H9 (cell line): Measurements from ENCODE around the gene ZC3H12C. TPM values are rescaled to one million over a fixed set of nuclear protein-coding genes. Genes with fewer than 3 reads are reported as not detected.

Source experiments
- DNase-seq: peaks from one replicate; pipeline ENCODE4 v3.0.0-alpha.2; 2017
- H2AFZ ChIP-seq: one replicate; pipeline ENCODE4 v1.6.1; 2013; ENCODE audit warnings: mild to moderate bottlenecking, low read length, control low read depth, moderate library complexity
- H2AK5ac ChIP-seq: 2 replicates; pipeline ENCODE4 v1.6.1; 2013; ENCODE audit warnings: low read length, control low read depth, mixed read lengths; ENCODE audit not compliant: insufficient read length
- H2BK120ac ChIP-seq: one replicate; pipeline ENCODE4 v1.6.1; 2013; ENCODE audit warnings: low read depth, mild to moderate bottlenecking, low read length, control low read depth, inconsistent platforms; ENCODE audit not compliant: poor library complexity, severe bottlenecking
- H2BK12ac ChIP-seq: 2 replicates; pipeline ENCODE4 v1.6.1; 2013; ENCODE audit warnings: low read length, control low read depth, mixed read lengths, low read depth; ENCODE audit not compliant: insufficient read length
- H2BK15ac ChIP-seq: 2 replicates; pipeline ENCODE4 v1.6.1; 2013; ENCODE audit warnings: low read depth, low read length, control low read depth
- H2BK20ac ChIP-seq: one replicate; pipeline ENCODE4 v1.6.1; 2013; ENCODE audit warnings: low read depth, mild to moderate bottlenecking, low read length, control low read depth, inconsistent platforms; ENCODE audit not compliant: poor library complexity, severe bottlenecking
- H2BK5ac ChIP-seq: 2 replicates; pipeline ENCODE4 v1.6.1; 2013; ENCODE audit warnings: low read length, control low read depth, mixed read lengths; ENCODE audit not compliant: insufficient read length
- H3K14ac ChIP-seq: 2 replicates; pipeline ENCODE4 v1.6.1; 2013; ENCODE audit warnings: low read length, control low read depth; ENCODE audit not compliant: insufficient read depth
- H3K18ac ChIP-seq: 2 replicates; pipeline ENCODE4 v1.6.1; 2013; ENCODE audit warnings: low read depth, mild to moderate bottlenecking, mixed read lengths, low read length, control low read depth; ENCODE audit not compliant: insufficient read length
- H3K23ac ChIP-seq: 2 replicates; pipeline ENCODE4 v1.6.1; 2013; ENCODE audit warnings: low read length, control low read depth, mixed read lengths, low read depth; ENCODE audit not compliant: insufficient read length
- H3K23me2 ChIP-seq: 2 replicates; pipeline ENCODE4 v1.6.1; 2013; ENCODE audit warnings: low read depth, mild to moderate bottlenecking, mixed read lengths, low read length, control low read depth; ENCODE audit not compliant: insufficient read length, poor library complexity, severe bottlenecking
- H3K27ac ChIP-seq: 2 replicates; pipeline ENCODE4 v1.5.1; 2013; ENCODE audit warnings: low read length, control low read depth, mixed read lengths, low read depth; ENCODE audit not compliant: insufficient read length
- H3K27me3 ChIP-seq: 2 replicates; pipeline ENCODE4 v1.6.1; 2013; ENCODE audit warnings: low read length, control low read depth, inconsistent platforms; ENCODE audit not compliant: insufficient read depth
- H3K4ac ChIP-seq: 2 replicates; pipeline ENCODE4 v1.6.1; 2013; ENCODE audit warnings: low read depth, mild to moderate bottlenecking, control low read depth, inconsistent platforms, low read length, moderate library complexity
- H3K4me1 ChIP-seq: 2 replicates; pipeline ENCODE4 v1.6.1; 2013; ENCODE audit warnings: low read length, control low read depth, inconsistent platforms; ENCODE audit not compliant: insufficient read depth
- H3K4me2 ChIP-seq: 2 replicates; pipeline ENCODE4 v1.6.1; 2013; ENCODE audit warnings: low read length, control low read depth, mixed read lengths; ENCODE audit not compliant: insufficient read length, insufficient read depth
- H3K56ac ChIP-seq: 2 replicates; pipeline ENCODE4 v1.6.1; 2013; ENCODE audit warnings: low read depth, mild to moderate bottlenecking, mixed read lengths, low read length, control low read depth; ENCODE audit not compliant: insufficient read length
- H3K79me1 ChIP-seq: 2 replicates; pipeline ENCODE4 v1.6.1; 2013; ENCODE audit warnings: low read depth, mild to moderate bottlenecking, moderate library complexity, low read length, control low read depth, inconsistent platforms; ENCODE audit not compliant: insufficient read depth, poor library complexity, severe bottlenecking
- H3K79me2 ChIP-seq: 2 replicates; pipeline ENCODE4 v1.6.1; 2013; ENCODE audit warnings: low read length, control low read depth, inconsistent platforms; ENCODE audit not compliant: insufficient read depth
- H3K9ac ChIP-seq: 2 replicates; pipeline ENCODE4 v1.6.1; 2013; ENCODE audit warnings: low read length, control low read depth, mixed read lengths; ENCODE audit not compliant: insufficient read length; ENCODE audit errors: extremely low read depth
- H3K9me3 ChIP-seq: one replicate; pipeline ENCODE4 v1.6.1; 2013; ENCODE audit warnings: low read depth, low read length, inconsistent platforms; ENCODE audit not compliant: control insufficient read depth
- H3T11ph ChIP-seq: one replicate; pipeline ENCODE4 v1.6.1; 2013; ENCODE audit warnings: mild to moderate bottlenecking, low read length, control low read depth, inconsistent platforms
- H4K20me1 ChIP-seq: one replicate; pipeline ENCODE4 v1.6.1; 2013; ENCODE audit not compliant: control insufficient read depth, insufficient read length, insufficient read depth
- H4K5ac ChIP-seq: 2 replicates; pipeline ENCODE4 v1.6.1; 2013; ENCODE audit warnings: low read depth, mild to moderate bottlenecking, mixed read lengths, low read length, control low read depth; ENCODE audit not compliant: insufficient read length
- H4K8ac ChIP-seq: replicated peaks from 2 replicates; pipeline ENCODE4 v1.6.1; 2013; ENCODE audit warnings: low read length, control low read depth, mixed read lengths, low read depth; ENCODE audit not compliant: insufficient read length
- H4K91ac ChIP-seq: 2 replicates; pipeline ENCODE4 v1.6.1; 2013; ENCODE audit warnings: low read depth, mild to moderate bottlenecking, moderate library complexity, mixed read lengths, low read length, control low read depth; ENCODE audit not compliant: insufficient read length
- H3K27ac Mint-ChIP-seq, 3 experiments: 2 replicates in 2 of 3; 3 replicates in 1 of 3; pipeline ENCODE4 v1.8.0; 2020 to 2021; ENCODE audit warnings: mixed read lengths in 3 of 3, mild to moderate bottlenecking in 1 of 3, moderate library complexity in 1 of 3
- H3K27me3 Mint-ChIP-seq: 2 replicates; pipeline ENCODE4 v1.8.0; 2021; ENCODE audit warnings: low read depth, mild to moderate bottlenecking, moderate library complexity, mixed read lengths
- H3K36me3 Mint-ChIP-seq, 3 experiments: 2 replicates in 2 of 3; 3 replicates in 1 of 3; pipeline ENCODE4 v1.8.0; 2020 to 2021; ENCODE audit warnings: low read depth in 3 of 3, mixed read lengths in 3 of 3; ENCODE audit not compliant: insufficient read depth in 1 of 3
- H3K4me1 Mint-ChIP-seq, 2 experiments: 2 replicates each; pipeline ENCODE4 v1.8.0; 2020; ENCODE audit warnings: mixed read lengths in 2 of 2
- H3K4me3 Mint-ChIP-seq, 2 experiments: 2 replicates in 1 of 2; 3 replicates in 1 of 2; pipeline ENCODE4 v1.8.0; 2020 to 2021; ENCODE audit warnings: mild to moderate bottlenecking in 2 of 2, mixed read lengths in 2 of 2, moderate library complexity in 1 of 2
- H3K9me3 Mint-ChIP-seq, 2 experiments: 2 replicates in 1 of 2; 3 replicates in 1 of 2; pipeline ENCODE4 v1.8.0; 2020; ENCODE audit warnings: mild to moderate bottlenecking in 2 of 2, mixed read lengths in 2 of 2, moderate library complexity in 1 of 2
- CTCF ChIP-seq: fragments of 200-600 bp; sonication (generic); conservative IDR thresholded peaks from 3 replicates; pipeline ENCODE4 v1.8.0; 2021; ENCODE audit warnings: antibody characterized with exemption, mild to moderate bottlenecking
- WGBS: extraction: QIAGEN DNeasy Blood & Tissue Kit; methylation state at CpG from one replicate; pipeline ENCODE4 v1.1.7; 2013; ENCODE audit warnings: missing lambda C conversion rate, low lambda C conversion rate, mixed read lengths; ENCODE audit not compliant: insufficient read length; ENCODE audit errors: extremely low coverage; 5-methylcytosine and 5-hydroxymethylcytosine counted together
- total RNA-seq: library from RNA; stranded (reverse); gene quantifications from 2 replicates; pipeline ENCODE4 v1.2.1, GENCODE V29; 2021

The ZC3H12C gene
- total RNA-seq, 1 experiment from 2014 or later, result 4.8 TPM

DNA sequence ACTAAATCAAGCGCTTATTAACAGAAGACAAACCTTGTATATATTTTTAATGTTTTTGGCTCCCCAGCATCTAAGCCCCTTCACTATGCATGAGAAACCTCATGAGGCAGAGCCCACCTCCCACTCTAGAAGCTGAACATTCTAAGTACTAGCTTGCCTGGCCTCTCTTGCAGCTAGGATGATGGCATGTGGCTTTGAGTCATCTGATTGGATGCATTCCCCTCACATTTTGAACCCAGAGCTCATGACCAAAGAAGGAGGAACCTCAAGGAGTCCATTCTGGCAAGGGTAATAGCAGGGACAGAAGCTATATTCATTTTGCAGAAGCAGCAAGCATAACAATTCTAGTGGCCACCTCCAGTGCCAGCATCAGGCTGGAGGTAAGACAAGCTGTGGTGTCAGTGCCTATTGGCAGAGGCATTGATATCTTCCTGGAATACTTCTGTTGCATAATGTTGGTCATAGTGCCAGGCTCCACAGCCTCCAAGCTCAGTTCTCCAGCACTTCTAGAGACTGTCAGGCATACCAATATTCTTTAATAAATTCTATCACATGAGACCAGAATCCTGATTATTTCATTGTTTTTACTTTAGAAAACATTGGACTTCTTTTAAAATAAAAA is 14.2 kb upstream of the ZC3H12C start:
- Histone ChIP-seq H3K4me2 (no peak overlapping the region), H3K27me3 (no peaks in the 10 kb centered on the region; the same call in 1 of the 2 replicates), H3K79me2 (no peaks in the 10 kb centered on the region), H2BK20ac (no peak overlapping the region), H3K4ac (no peak overlapping the region), H3K18ac (no peak overlapping the region), H2AFZ (no peak overlapping the region), H2BK15ac (no peak overlapping the region), H2AK5ac (no peak overlapping the region), H3K27ac (no peak overlapping the region), H3K14ac (no peak overlapping the region), H4K8ac (no peak overlapping the region), H2BK12ac (no peak overlapping the region), H3K9ac (no peak overlapping the region), H4K91ac (no peak overlapping the region), H3T11ph (no peak overlapping the region), H4K5ac (no peak overlapping the region), H3K79me1 (no peaks in the 10 kb centered on the region), H4K20me1 (no peaks in the 10 kb centered on the region), H3K4me1 (peaks cover 10% of the 10 kb centered on the region; the same call in 1 of the 2 replicates), H3K56ac (no peak overlapping the region), H2BK120ac (no peak overlapping the region), H3K23me2 (no peaks in the 10 kb centered on the region), H2BK5ac (no peak overlapping the region), H3K23ac (no peak overlapping the region), H3K9me3 (no peaks in the 10 kb centered on the region)
- no peak for TF ChIP-seq CTCF
- H3K27me3 Mint-ChIP-seq, result no peaks in the 10 kb centered on the region
- DNase-seq, result no peak
- WGBS, result no CpG with 5 or more reads among the region's 1 CpG
- H3K4me3 Mint-ChIP-seq, result no peak overlapping the region
- H3K4me1 Mint-ChIP-seq, result peaks cover 37 to 40% of the 10 kb centered on the region in 2 experiments
- H3K36me3 Mint-ChIP-seq, result peaks cover 2 to 8% (median 3%) of the 10 kb centered on the region in 3 experiments; a peak in 3 of 7 replicates
- peaks cover 3 to 4% of the 10 kb centered on the region in 2 experiments; a peak in 3 of 5 replicates for H3K9me3 Mint-ChIP-seq
- H3K27ac Mint-ChIP-seq, result no peak overlapping the region
